Neural crest cell (in vitro differentiated cells): ENCODE data around the gene LDHD. TPM values are rescaled to one million over a fixed set of nuclear protein-coding genes. Genes with fewer than 3 reads are reported as not detected.

ENCODE experiments used
- DNase-seq: peaks from one replicate; pipeline ENCODE4 v3.0.0; 2021; ENCODE audit warnings: low read depth, mixed read lengths, low spot score
- H3K27ac Mint-ChIP-seq: one replicate; pipeline ENCODE4 v1.8.0; 2021; ENCODE audit warnings: mild to moderate bottlenecking, mixed read lengths; ENCODE audit not compliant: unreplicated experiment
- H3K27me3 Mint-ChIP-seq: 2 replicates; pipeline ENCODE4 v1.8.0; 2021; ENCODE audit warnings: low read depth, mild to moderate bottlenecking, mixed read lengths
- H3K36me3 Mint-ChIP-seq: 2 replicates; pipeline ENCODE4 v1.8.0; 2021; ENCODE audit warnings: low read depth, mild to moderate bottlenecking, mixed read lengths
- H3K4me1 Mint-ChIP-seq: 2 replicates; pipeline ENCODE4 v1.8.0; 2021; ENCODE audit warnings: mixed read lengths
- H3K4me3 Mint-ChIP-seq: one replicate; pipeline ENCODE4 v1.8.0; 2021; ENCODE audit warnings: mild to moderate bottlenecking, mixed read lengths
- H3K9me3 Mint-ChIP-seq: 2 replicates; pipeline ENCODE4 v1.8.0; 2021; ENCODE audit warnings: mixed read lengths
- total RNA-seq: library from RNA; stranded (reverse); gene quantifications from 2 replicates; pipeline ENCODE4 v1.2.1, GENCODE V29; 2021
- TF ChIP-seq, protein P1 (sequence below): fragments of 200-600 bp; sonication (generic); conservative IDR thresholded peaks from 2 replicates; pipeline ENCODE4 v1.5.0; 2021; ENCODE audit warnings: antibody characterized with exemption, mild to moderate bottlenecking

Gene LDHD
- total RNA-seq, 1 donor from 2014 or later, result 0.56 TPM

DNA sequence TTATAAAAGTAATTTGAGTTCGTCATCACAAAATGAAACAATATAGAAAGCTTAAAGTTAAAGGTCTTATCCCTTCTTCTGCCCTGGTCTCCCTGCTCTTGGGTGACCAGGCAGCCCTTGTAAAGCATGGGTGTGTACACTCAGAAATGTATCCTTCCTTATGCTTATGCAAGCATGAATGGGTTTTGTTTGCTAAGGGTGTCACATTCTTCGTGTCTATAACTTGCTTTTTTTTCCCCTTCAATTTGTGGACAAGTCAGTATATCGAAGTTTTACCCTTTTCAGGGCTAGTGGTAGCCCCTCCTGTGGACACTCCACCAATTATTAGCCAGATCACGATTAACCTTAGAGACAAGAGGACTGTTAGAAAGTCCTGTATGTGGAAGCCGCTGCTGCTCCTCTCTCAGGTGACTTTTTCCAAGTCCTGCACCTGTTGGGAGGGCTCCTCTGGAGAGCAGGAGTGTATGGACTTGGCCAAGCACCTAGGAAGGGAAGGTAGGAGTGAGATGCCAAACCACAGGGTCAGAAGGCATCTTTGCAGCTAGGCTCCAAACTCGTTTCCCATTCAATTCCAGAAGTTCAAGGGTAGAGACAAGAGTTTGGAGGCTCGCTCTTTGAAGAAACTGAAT, 50.9 kb downstream of the LDHD start:
- no peak for DNase-seq
- Mint-ChIP-seq H3K9me3 (no peaks in the 10 kb centered on the region), H3K4me1 (peaks cover 34% of the 10 kb centered on the region), H3K27ac (no peak overlapping the region), H3K27me3 (no peaks in the 10 kb centered on the region), H3K4me3 (no peak overlapping the region), H3K36me3 (peaks cover 6% of the 10 kb centered on the region)
- TF ChIP-seq, protein P1, sequence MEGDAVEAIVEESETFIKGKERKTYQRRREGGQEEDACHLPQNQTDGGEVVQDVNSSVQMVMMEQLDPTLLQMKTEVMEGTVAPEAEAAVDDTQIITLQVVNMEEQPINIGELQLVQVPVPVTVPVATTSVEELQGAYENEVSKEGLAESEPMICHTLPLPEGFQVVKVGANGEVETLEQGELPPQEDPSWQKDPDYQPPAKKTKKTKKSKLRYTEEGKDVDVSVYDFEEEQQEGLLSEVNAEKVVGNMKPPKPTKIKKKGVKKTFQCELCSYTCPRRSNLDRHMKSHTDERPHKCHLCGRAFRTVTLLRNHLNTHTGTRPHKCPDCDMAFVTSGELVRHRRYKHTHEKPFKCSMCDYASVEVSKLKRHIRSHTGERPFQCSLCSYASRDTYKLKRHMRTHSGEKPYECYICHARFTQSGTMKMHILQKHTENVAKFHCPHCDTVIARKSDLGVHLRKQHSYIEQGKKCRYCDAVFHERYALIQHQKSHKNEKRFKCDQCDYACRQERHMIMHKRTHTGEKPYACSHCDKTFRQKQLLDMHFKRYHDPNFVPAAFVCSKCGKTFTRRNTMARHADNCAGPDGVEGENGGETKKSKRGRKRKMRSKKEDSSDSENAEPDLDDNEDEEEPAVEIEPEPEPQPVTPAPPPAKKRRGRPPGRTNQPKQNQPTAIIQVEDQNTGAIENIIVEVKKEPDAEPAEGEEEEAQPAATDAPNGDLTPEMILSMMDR, result no peak

DNA sequence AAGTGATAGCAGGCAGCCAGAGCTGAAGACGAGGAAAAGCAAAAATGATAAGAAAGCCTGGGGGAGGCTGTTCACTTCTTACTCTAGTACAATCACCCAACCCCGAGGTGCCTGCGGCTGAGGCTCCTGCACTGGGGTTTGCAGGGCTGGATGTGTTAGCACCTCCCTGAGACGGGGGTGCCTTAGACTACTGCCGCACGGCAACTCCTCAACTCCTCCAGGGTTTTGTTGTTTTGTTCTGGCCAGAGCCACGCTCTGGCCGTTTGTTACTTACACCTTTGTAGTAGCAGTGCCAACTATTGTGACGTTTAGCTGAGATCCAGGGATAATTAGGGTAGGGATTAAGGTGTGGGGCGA, 51.5 kb downstream of the LDHD start:
- no peaks in the 10 kb centered on the region for H3K9me3 Mint-ChIP-seq
- H3K27me3 Mint-ChIP-seq, result no peaks in the 10 kb centered on the region
- no peak overlapping the region for H3K4me3 Mint-ChIP-seq
- H3K36me3 Mint-ChIP-seq, result peaks cover 6% of the 10 kb centered on the region
- TF ChIP-seq, protein P1, result no peak
- no peak overlapping the region for H3K27ac Mint-ChIP-seq
- no peak for DNase-seq
- H3K4me1 Mint-ChIP-seq, result peaks cover 28% of the 10 kb centered on the region

DNA sequence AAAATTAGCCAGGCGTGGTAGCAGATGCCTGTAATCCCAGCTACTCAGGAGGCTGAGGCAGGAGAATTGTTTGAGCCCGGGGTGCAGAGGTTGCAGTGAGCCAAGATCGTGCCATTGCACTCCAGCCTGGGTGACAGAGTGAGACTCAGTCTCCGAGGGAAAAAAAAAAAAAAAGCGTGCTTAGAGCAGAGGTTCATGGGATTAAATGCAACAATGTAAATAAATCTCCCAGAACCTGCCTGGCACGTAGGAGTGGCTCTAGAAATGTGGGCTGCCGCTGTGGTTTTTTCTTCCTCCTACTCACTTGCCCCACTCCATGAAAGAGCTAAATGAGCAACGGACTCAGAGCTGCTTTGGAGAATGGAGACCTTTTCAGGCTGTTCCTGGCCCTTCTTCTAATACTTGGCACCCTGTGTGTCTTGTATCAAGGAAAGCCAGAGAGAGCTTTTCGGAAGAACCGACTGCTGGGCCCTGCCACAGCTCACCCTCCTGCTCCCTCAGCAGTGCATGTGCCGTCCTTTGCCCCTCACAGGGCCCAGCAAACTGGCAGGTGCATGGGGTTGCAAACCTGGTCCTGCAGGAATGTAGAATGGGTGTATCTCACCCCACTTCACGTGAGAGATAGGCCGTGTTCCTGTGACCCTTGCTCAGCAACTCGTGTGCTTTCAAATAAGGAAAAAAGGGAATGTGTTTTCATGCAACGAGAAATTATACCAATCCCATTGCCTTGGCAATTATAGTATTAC, 52.0 kb downstream of the LDHD start:
- H3K4me3 Mint-ChIP-seq, result no peak overlapping the region
- no peak for DNase-seq
- H3K9me3 Mint-ChIP-seq, result no peaks in the 10 kb centered on the region
- H3K4me1 Mint-ChIP-seq, result peaks cover 23% of the 10 kb centered on the region
- peaks cover 9% of the 10 kb centered on the region for H3K36me3 Mint-ChIP-seq
- H3K27ac Mint-ChIP-seq, result no peak overlapping the region
- TF ChIP-seq, protein P1, result no peak
- no peaks in the 10 kb centered on the region for H3K27me3 Mint-ChIP-seq

DNA sequence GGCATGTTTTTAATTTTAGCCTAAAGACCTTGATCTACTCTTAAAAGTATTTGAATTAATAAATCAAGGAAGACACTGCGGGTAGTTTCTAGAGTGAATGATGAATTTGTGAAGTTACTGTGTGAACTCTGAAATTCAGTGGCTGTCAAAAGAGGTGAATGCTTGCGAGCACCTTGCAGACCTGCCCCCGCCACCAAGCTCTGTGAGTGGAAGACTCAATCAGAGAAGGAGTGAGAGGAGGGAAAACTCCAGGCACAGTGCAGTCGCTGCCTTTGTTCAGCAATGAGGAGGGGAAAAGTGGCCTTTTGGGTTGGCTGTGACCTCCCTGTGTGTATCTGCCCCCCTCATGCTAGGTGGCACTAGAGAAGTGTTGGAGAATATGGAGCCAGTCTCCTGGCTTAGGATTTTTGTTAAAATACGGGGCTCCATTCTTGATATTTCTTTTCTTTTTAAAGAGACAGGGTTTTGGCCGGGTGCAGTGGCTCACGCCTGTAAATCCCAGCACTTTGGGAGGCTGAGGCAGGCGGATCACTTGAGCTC, 53.0 kb downstream of the LDHD start:
- peaks cover 26% of the 10 kb centered on the region for H3K4me1 Mint-ChIP-seq
- H3K27ac Mint-ChIP-seq, result no peak overlapping the region
- TF ChIP-seq, protein P1, result no peak
- DNase-seq, result no peak
- H3K9me3 Mint-ChIP-seq, result peaks cover 2% of the 10 kb centered on the region
- peaks cover 9% of the 10 kb centered on the region for H3K36me3 Mint-ChIP-seq
- no peak overlapping the region for H3K4me3 Mint-ChIP-seq
- no peaks in the 10 kb centered on the region for H3K27me3 Mint-ChIP-seq

DNA sequence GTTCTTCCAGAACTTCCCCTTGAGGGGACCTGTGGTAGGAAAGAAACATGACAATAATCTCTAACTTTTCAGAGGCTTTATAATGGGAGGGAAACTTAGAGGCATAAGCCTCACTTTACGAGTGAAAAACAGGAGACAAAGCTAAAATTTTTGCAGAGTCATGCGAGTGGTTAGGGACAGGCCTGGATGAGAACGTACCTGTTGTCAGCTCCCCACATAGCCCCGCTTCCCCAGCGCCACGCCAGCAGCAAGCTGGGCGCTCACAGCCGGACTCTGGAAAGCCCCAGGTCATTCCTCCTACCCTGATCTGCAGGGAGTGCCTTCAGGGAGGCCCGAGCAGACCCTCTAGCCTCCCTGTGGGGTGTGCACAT, 53.6 kb downstream of the LDHD start:
- H3K27me3 Mint-ChIP-seq, result no peaks in the 10 kb centered on the region
- DNase-seq, result no peak
- peaks cover 9% of the 10 kb centered on the region for H3K36me3 Mint-ChIP-seq
- TF ChIP-seq, protein P1, result no peak
- H3K4me1 Mint-ChIP-seq, result peaks cover 30% of the 10 kb centered on the region
- H3K9me3 Mint-ChIP-seq, result peaks cover 2% of the 10 kb centered on the region
- H3K4me3 Mint-ChIP-seq, result no peak overlapping the region
- H3K27ac Mint-ChIP-seq, result peak overlapping the region; percentile 22
